Urinary bladder (tissue), 4 donors: ENCODE measurements around the gene HTR1B. TPM values are rescaled to one million over a fixed set of nuclear protein-coding genes. Genes with fewer than 3 reads are reported as not detected.

Experiments used
- DNase-seq: peaks from one replicate; pipeline ENCODE4 v3.0.0-alpha.2; 2015; ENCODE audit errors: extremely low spot score
- H3K27ac ChIP-seq: one replicate; pipeline ENCODE4 v1.5.1; 2013; ENCODE audit warnings: low read depth, mild to moderate bottlenecking, moderate library complexity
- H3K36me3 ChIP-seq: one replicate; pipeline ENCODE4 v1.6.1; 2013; ENCODE audit warnings: mild to moderate bottlenecking, moderate library complexity; ENCODE audit not compliant: insufficient read depth
- H3K4me1 ChIP-seq: one replicate; pipeline ENCODE4 v1.6.1; 2013; ENCODE audit warnings: mild to moderate bottlenecking, moderate library complexity; ENCODE audit not compliant: insufficient read depth
- H3K4me3 ChIP-seq: one replicate; pipeline ENCODE4 v1.5.1; 2013; ENCODE audit warnings: low read depth, low read length
- WGBS: extraction: QIAGEN DNeasy Blood & Tissue Kit; methylation state at CpG from one replicate; pipeline ENCODE4 v1.1.7; 2013; 5-methylcytosine and 5-hydroxymethylcytosine counted together
- polyA plus RNA-seq: library from polyadenylated mRNA; stranded (reverse); fragments of 200-250 nt; gene quantifications from one replicate; pipeline ENCODE4 v1.2.3, GENCODE V29; 2013
- total RNA-seq: library from RNA; depleted of rRNA; stranded (reverse); fragments of >200 nt; gene quantifications from one replicate; pipeline ENCODE4 v1.2.3, GENCODE V29; 2014
- donor health status: healthy with polysubstance abuse.
- donor health status: healthy.

The HTR1B gene
- total and polyA plus RNA-seq, 2 donors: 0.79 to 1.7 TPM

- no peaks in the 10 kb centered on the region for H3K4me1 ChIP-seq
Observed at GRCh38 chr6:77446249-77446648, 17.0 kb downstream of the HTR1B start.

GRCh38 chr6:77445214-77445613 is 18.1 kb downstream of the HTR1B start:
- no peaks in the 10 kb centered on the region for H3K4me1 ChIP-seq
- no peak overlapping the region for H3K27ac ChIP-seq
- WGBS: 64% methylated on average over 2 of the region's 2 CpGs
- no peaks in the 10 kb centered on the region for H3K36me3 ChIP-seq
- H3K4me3 ChIP-seq: no peak overlapping the region
- no peak for DNase-seq

More at GRCh38 chr6:77446249-77446648, 17.0 kb downstream of the HTR1B start:
- Histone ChIP-seq H3K36me3 (no peaks in the 10 kb centered on the region), H3K4me3 (no peak overlapping the region), H3K27ac (no peak overlapping the region)
- no peak for DNase-seq
- 85% methylated on average over 1 of the region's 1 CpG for WGBS

GRCh38 chr6:77440206-77440976 is 22.9 kb downstream of the HTR1B start:
- WGBS: 72% methylated on average over 3 of the region's 3 CpGs
- H3K36me3 ChIP-seq: no peaks in the 10 kb centered on the region
- DNase-seq: no peak
- H3K27ac ChIP-seq: no peak overlapping the region
- no peak overlapping the region for H3K4me3 ChIP-seq
- no peaks in the 10 kb centered on the region for H3K4me1 ChIP-seq

GRCh38 chr6:77433888-77434287 is 29.4 kb downstream of the HTR1B start:
- Histone ChIP-seq H3K27ac (no peak overlapping the region), H3K36me3 (no peaks in the 10 kb centered on the region), H3K4me3 (no peak overlapping the region), H3K4me1 (no peaks in the 10 kb centered on the region)
- 70% methylated on average over 4 of the region's 4 CpGs for WGBS
- DNase-seq: no peak

DNA sequence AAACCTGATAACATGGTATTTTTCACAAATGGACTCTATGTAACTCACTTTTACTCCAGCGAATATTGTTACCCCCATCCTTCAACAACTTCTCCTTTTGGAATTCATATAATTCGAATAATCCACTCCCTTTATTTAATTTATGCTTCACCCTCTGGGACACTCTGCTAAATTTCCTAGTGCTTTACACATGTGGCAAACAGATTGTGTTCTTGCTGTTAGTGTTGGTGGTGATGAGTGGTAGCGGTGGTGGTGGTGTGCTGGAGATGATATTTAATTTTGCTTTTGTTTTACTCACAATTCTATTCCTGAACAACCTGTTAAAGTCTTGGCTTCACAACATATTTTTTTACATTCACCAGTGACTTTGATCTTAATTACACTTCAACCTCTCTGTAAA is 32.8 kb downstream of the HTR1B start:
- no peak for DNase-seq
- H3K27ac ChIP-seq: no peak overlapping the region
- no peaks in the 10 kb centered on the region for H3K36me3 ChIP-seq
- WGBS: 89% methylated on average over 3 of the region's 3 CpGs
- H3K4me1 ChIP-seq: no peaks in the 10 kb centered on the region
- H3K4me3 ChIP-seq: no peak overlapping the region

DNA sequence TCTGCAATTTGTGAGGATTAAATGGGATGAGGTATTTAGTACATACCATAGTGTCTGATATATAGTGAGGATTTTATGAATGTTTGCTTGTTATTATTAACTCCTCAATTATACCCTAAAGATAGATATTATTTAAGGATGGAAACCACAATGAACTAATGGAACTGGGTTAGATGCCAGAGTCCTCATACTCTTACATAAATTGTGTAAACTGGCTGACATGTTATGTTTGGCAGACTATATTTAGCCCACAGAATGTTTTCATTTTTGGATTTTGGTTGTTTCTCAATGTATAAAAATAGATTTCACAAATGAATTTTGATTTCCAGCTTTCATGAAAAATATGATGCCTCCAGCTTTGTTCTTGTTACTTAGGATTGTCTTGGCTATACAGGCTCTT is 37.6 kb downstream of the HTR1B start:
- H3K4me3 ChIP-seq: no peak overlapping the region
- no peaks in the 10 kb centered on the region for H3K36me3 ChIP-seq
- no peaks in the 10 kb centered on the region for H3K4me1 ChIP-seq
- no peak for DNase-seq
- no peak overlapping the region for H3K27ac ChIP-seq

DNA sequence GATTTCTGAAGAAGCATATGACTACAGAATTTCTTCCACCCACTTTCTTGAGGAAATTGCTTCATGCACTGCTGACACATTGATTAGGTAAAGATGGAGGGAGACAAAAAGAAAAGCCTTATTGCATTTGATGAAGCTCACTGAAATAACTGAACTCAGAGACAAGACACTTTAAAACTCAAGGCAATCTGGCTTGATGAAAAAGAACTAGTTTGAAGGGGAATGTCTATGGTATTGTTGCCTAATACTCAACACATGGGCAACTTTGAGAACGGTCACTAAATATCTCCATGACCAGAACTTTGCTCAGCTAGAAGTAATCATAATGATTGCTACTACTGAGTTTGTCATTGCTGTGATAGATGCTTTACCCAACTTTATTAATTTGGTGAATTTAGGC is 38.1 kb downstream of the HTR1B start:
- H3K4me1 ChIP-seq: no peaks in the 10 kb centered on the region
- H3K4me3 ChIP-seq: no peak overlapping the region
- 0% methylated on average over 1 of the region's 1 CpG for WGBS
- no peak for DNase-seq
- H3K36me3 ChIP-seq: no peaks in the 10 kb centered on the region
- no peak overlapping the region for H3K27ac ChIP-seq

DNA sequence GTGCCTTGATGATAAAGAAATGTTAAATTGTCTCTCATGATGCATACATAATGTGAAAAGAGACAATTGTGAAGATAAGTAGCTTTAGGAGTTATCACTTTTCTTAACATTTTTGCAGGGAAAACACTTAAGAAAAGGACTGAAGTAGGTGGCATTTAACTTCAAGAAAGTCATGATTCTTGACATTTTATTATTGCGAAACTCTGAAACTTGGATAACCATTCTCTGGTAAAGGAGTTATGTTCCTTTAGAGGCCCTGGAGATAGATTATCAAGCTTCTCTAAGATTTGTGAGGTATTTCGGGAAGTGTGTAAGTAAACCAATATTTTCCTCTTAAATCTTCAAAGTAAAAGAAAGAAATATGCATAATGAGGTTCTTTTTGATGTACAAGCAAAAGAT is 38.5 kb downstream of the HTR1B start:
- Histone ChIP-seq H3K4me1 (no peaks in the 10 kb centered on the region), H3K36me3 (no peaks in the 10 kb centered on the region), H3K4me3 (no peak overlapping the region), H3K27ac (no peak overlapping the region)
- no peak for DNase-seq
- 81% methylated on average over 2 of the region's 2 CpGs for WGBS

DNA sequence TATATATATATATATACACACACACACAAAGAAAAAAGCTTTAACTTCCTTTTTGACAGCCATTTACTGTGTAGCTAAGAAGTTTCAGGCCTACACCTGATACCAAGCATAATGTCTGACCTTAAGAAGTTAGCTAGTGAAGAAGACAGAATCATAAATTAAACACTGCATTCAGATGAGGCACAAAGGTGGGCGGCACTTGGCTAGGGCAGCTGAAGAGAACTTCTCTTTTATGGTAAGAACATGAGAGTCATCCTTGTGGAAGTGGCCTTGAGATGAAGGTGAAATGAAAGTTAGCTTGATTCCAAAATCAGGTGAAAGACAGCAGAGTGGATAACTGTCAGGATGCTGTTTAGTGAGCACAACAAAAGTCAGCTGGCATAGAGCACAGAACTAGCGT is 46.5 kb downstream of the HTR1B start:
- DNase-seq: no peak
- Histone ChIP-seq H3K36me3 (no peaks in the 10 kb centered on the region), H3K4me1 (no peaks in the 10 kb centered on the region), H3K27ac (no peak overlapping the region), H3K4me3 (no peak overlapping the region)
- WGBS: 84% methylated on average over 2 of the region's 2 CpGs

- H3K4me3 ChIP-seq: no peak overlapping the region
- DNase-seq: no peak
- no peaks in the 10 kb centered on the region for H3K36me3 ChIP-seq
- H3K4me1 ChIP-seq: no peaks in the 10 kb centered on the region
- WGBS: 85% methylated on average over 2 of the region's 2 CpGs
- no peak overlapping the region for H3K27ac ChIP-seq
Observed at GRCh38 chr6:77415706-77416105, 47.6 kb downstream of the HTR1B start.

Other genes with a start within 250 kb of the HTR1B start
- 0.21 TPM for gene MEI4, start 189.5 kb upstream of the HTR1B start, total RNA-seq
- gene MEI4, start 189.5 kb upstream of the HTR1B start, polyA plus RNA-seq: 0.01 TPM